CD14-positive monocyte (primary cell): ENCODE results near the gene CKS2. TPM values are rescaled to one million over a fixed set of nuclear protein-coding genes. Genes with fewer than 3 reads are reported as not detected.

Experiments
- DNase-seq, 3 donors: peaks; one replicate each; pipeline ENCODE4 v3.0.0-alpha.2; 2011 to 2022
- H2AFZ ChIP-seq: 2 replicates; pipeline ENCODE4 v1.6.0; 2012; ENCODE audit warnings: mild to moderate bottlenecking, low read depth, low read length, inconsistent platforms; ENCODE audit not compliant: insufficient read depth, poor library complexity, severe bottlenecking
- H3K27ac ChIP-seq, 2 donors: 1 replicate in 1 of 2; 2 replicates in 1 of 2; pipeline ENCODE4 v1.5.1; 2012 to 2013; ENCODE audit warnings: low read length in 2 of 2, control low read depth in 1 of 2, inconsistent platforms in 1 of 2, low read depth in 1 of 2, mild to moderate bottlenecking in 1 of 2
- H3K27me3 ChIP-seq, 2 donors: one replicate each; pipeline versions ENCODE4 v1.6.0 to v1.6.1; 2011 to 2013; ENCODE audit warnings: low read length in 2 of 2; ENCODE audit not compliant: control insufficient read depth in 2 of 2, insufficient read depth in 2 of 2
- H3K36me3 ChIP-seq, 2 donors: replicated peaks in 1 of 2; 1 replicate in 1 of 2; 2 replicates in 1 of 2; pipeline versions ENCODE4 v1.5.1 to v1.6.1; 2012 to 2013; ENCODE audit warnings: low read length in 2 of 2, control low read depth in 1 of 2, inconsistent platforms in 1 of 2, mild to moderate bottlenecking in 1 of 2; ENCODE audit not compliant: insufficient read depth in 2 of 2, control insufficient read depth in 1 of 2
- H3K4me1 ChIP-seq, 2 donors: 1 replicate in 1 of 2; 2 replicates in 1 of 2; pipeline versions ENCODE4 v1.5.1 to v1.6.1; 2012 to 2013; ENCODE audit warnings: low read length in 2 of 2, control low read depth in 1 of 2, inconsistent platforms in 1 of 2, mild to moderate bottlenecking in 1 of 2, moderate library complexity in 1 of 2; ENCODE audit not compliant: insufficient read depth in 2 of 2, control insufficient read depth in 1 of 2
- H3K4me2 ChIP-seq: replicated peaks from 2 replicates; pipeline ENCODE3; 2012; ENCODE audit warnings: low read length, moderate library complexity, mild to moderate bottlenecking; ENCODE audit not compliant: poor library complexity, severe bottlenecking; ENCODE audit errors: extremely low read depth
- H3K4me3 ChIP-seq, 3 experiments: fragments of 200-600 bp in 1 of 3; sonication (generic) in 1 of 3; replicated peaks in 1 of 3; 1 replicate in 2 of 3; 2 replicates in 1 of 3; pipeline ENCODE4 v1.5.1; 2011 to 2013; ENCODE audit warnings: low read length in 3 of 3, mild to moderate bottlenecking in 3 of 3, control low read depth in 2 of 3, low read depth in 2 of 3, inconsistent platforms in 1 of 3, moderate library complexity in 1 of 3
- H3K79me2 ChIP-seq: 2 replicates; pipeline ENCODE4 v1.6.0; 2012; ENCODE audit warnings: mild to moderate bottlenecking, control low read depth, inconsistent platforms, low read length, moderate library complexity; ENCODE audit not compliant: insufficient read depth
- H3K9ac ChIP-seq: 2 replicates; pipeline ENCODE4 v1.6.0; 2017; ENCODE audit warnings: low read length, mild to moderate bottlenecking; ENCODE audit not compliant: insufficient read depth, poor library complexity, severe bottlenecking
- H3K9me3 ChIP-seq, 2 donors: replicated peaks in 1 of 2; 1 replicate in 1 of 2; 2 replicates in 1 of 2; pipeline versions ENCODE4 v1.5.1 to v1.6.1; 2012 to 2013; ENCODE audit warnings: low read length in 2 of 2, control low read depth in 1 of 2; ENCODE audit not compliant: control insufficient read depth in 1 of 2, insufficient read depth in 1 of 2
- H4K20me1 ChIP-seq: 2 replicates; pipeline ENCODE4 v1.6.0; 2012; ENCODE audit warnings: mild to moderate bottlenecking, low read length, control low read depth, moderate library complexity; ENCODE audit not compliant: insufficient read depth
- H3K27ac Mint-ChIP-seq, 7 donors: one replicate each; pipeline ENCODE4 v1.8.0; 2020; ENCODE audit warnings: mild to moderate bottlenecking in 7 of 7, mixed read lengths in 7 of 7, moderate library complexity in 6 of 7, inconsistent platforms in 2 of 7
- H3K27me3 Mint-ChIP-seq, 3 donors: one replicate each; pipeline ENCODE4 v1.8.0; 2021 to 2022; ENCODE audit warnings: low read depth in 3 of 3, mild to moderate bottlenecking in 3 of 3, mixed read lengths in 3 of 3, moderate library complexity in 3 of 3, inconsistent platforms in 1 of 3
- H3K36me3 Mint-ChIP-seq, 2 donors: one replicate each; pipeline ENCODE4 v1.8.0; 2020; ENCODE audit warnings: mixed read lengths in 2 of 2, inconsistent platforms in 1 of 2, mild to moderate bottlenecking in 1 of 2
- H3K4me1 Mint-ChIP-seq: one replicate; pipeline ENCODE4 v1.8.0; 2020; ENCODE audit warnings: mild to moderate bottlenecking, mixed read lengths
- H3K4me3 Mint-ChIP-seq, 2 donors: one replicate each; pipeline ENCODE4 v1.8.0; 2020; ENCODE audit warnings: mild to moderate bottlenecking in 2 of 2, mixed read lengths in 2 of 2, moderate library complexity in 1 of 2
- H3K9me3 Mint-ChIP-seq, 7 donors: one replicate each; pipeline ENCODE4 v1.8.0; 2020 to 2022; ENCODE audit warnings: mixed read lengths in 7 of 7, mild to moderate bottlenecking in 6 of 7, moderate library complexity in 6 of 7, inconsistent platforms in 2 of 7
- WGBS: methylation state at CpG from one replicate; pipeline ENCODE4 v1.1.5; 2013; ENCODE audit warnings: missing lambda C conversion rate; ENCODE audit not compliant: insufficient coverage; 5-methylcytosine and 5-hydroxymethylcytosine counted together
- intact Hi-C, 2 donors: fragments of 100-400 bp; cut with micrococcal nuclease; formaldehyde crosslinking; loops; one replicate each; pipeline versions ENCODE4 v1.15.0 to v1.15.1; 2023
- polyA plus RNA-seq, 3 donors: library from polyadenylated mRNA; depleted of rRNA in 1 of 3; unstranded in 2 of 3; stranded (reverse) in 1 of 3; fragments of 300-500 nt in 2 of 3; fragments of >200 nt in 1 of 3; fragmentation: Illumina TruSeq in 2 of 3; gene quantifications; 1 replicate in 2 of 3; 2 replicates in 1 of 3; pipeline ENCODE4 v1.2.3, GENCODE V29; 2012 to 2021
- TF ChIP-seq, protein P1 (sequence below): fragments of 200-600 bp; IDR thresholded peaks from one replicate; pipeline ENCODE4 v1.8.0; 2022; ENCODE audit warnings: antibody characterized with exemption, mild to moderate bottlenecking

Gene CKS2
- polyA plus RNA-seq, 3 donors = 12.3 to 142 (median 14.5) TPM

DNA sequence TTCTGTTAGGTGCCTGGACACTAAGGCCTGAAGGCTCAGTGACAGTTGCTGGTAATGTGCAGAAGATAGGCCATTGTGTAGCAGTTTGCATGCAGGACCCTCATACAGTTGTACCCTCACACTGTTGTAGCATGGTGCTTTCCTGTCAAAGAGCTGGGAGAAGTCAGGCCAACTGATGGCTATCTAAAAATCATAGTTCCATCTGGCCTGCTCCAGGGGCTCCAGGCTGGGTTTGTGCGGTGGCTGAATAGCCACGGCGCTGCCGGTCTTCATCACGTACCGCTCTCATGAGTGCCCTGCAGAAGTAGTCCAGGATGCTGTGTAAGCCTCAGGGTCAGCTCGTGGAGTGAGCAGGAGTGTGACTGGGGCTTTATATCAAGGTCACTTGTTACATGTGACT lies 19.5 kb downstream of the CKS2 start:
- WGBS = 100% methylated on average over 7 of the region's 7 CpGs
- Histone ChIP-seq H3K79me2 (peaks cover under 1% of the 10 kb centered on the region), H3K27ac (no peak overlapping the region), H3K9me3 (no peaks in the 10 kb centered on the region), H3K9ac (no peak overlapping the region), H3K4me1 (no peaks in the 10 kb centered on the region), H2AFZ (no peak overlapping the region), H3K27me3 (no peaks in the 10 kb centered on the region), H3K36me3 (peaks cover 92 to 98% of the 10 kb centered on the region in 2 donors), H3K4me2 (no peak overlapping the region), H4K20me1 (peaks cover 11% of the 10 kb centered on the region), H3K4me3 (no peak overlapping the region)
- Mint-ChIP-seq H3K9me3 (no peaks in the 10 kb centered on the region), H3K4me1 (peaks cover 1% of the 10 kb centered on the region), H3K36me3 (peaks cover 84 to 96% of the 10 kb centered on the region in 2 donors), H3K27me3 (no peaks in the 10 kb centered on the region), H3K27ac (no peak overlapping the region), H3K4me3 (no peak overlapping the region)
- TF ChIP-seq, protein P1, sequence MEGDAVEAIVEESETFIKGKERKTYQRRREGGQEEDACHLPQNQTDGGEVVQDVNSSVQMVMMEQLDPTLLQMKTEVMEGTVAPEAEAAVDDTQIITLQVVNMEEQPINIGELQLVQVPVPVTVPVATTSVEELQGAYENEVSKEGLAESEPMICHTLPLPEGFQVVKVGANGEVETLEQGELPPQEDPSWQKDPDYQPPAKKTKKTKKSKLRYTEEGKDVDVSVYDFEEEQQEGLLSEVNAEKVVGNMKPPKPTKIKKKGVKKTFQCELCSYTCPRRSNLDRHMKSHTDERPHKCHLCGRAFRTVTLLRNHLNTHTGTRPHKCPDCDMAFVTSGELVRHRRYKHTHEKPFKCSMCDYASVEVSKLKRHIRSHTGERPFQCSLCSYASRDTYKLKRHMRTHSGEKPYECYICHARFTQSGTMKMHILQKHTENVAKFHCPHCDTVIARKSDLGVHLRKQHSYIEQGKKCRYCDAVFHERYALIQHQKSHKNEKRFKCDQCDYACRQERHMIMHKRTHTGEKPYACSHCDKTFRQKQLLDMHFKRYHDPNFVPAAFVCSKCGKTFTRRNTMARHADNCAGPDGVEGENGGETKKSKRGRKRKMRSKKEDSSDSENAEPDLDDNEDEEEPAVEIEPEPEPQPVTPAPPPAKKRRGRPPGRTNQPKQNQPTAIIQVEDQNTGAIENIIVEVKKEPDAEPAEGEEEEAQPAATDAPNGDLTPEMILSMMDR = no peak
- intact Hi-C loops = no loop called here
- no peak for DNase-seq

DNA sequence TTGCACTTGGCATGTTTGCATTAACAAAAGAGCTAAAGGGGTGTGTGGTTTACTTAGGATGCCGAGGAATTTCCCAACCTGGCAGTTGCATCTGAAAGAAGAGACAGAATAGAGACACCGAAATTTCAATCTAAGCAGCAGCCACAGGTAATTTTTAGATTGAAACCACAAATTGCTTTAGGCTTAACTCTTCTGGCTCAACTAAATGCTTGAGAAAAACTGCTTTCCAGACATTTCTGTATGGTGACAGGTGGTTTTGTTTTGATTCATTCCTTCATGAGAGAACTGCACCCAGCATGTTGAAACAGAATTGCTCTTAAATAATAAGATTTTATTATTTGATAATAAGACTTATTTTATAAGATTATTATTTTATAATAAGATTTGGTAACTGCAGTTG lies 28.8 kb downstream of the CKS2 start:
- no peak overlapping the region for H3K27ac Mint-ChIP-seq
- no peak overlapping the region for H3K4me3 Mint-ChIP-seq
- Histone ChIP-seq H4K20me1 (no peaks in the 10 kb centered on the region), H3K27me3 (no peaks in the 10 kb centered on the region), H3K9ac (no peak overlapping the region), H3K27ac (no peak overlapping the region), H3K9me3 (no peaks in the 10 kb centered on the region), H2AFZ (no peak overlapping the region), H3K36me3 (peaks cover 83 to 100% of the 10 kb centered on the region in 2 donors), H3K4me2 (no peak overlapping the region), H3K79me2 (no peaks in the 10 kb centered on the region), H3K4me1 (no peaks in the 10 kb centered on the region), H3K4me3 (no peak overlapping the region)
- WGBS = 100% methylated on average over 1 of the region's 2 CpGs
- no peaks in the 10 kb centered on the region for H3K4me1 Mint-ChIP-seq
- DNase-seq = no peak
- H3K36me3 Mint-ChIP-seq = peaks cover 91 to 97% of the 10 kb centered on the region in 2 donors
- intact Hi-C loops = no loop called here
- TF ChIP-seq, protein P1 = no peak
- peaks cover 0 to 2% (median 0%) of the 10 kb centered on the region in 7 donors for H3K9me3 Mint-ChIP-seq
- H3K27me3 Mint-ChIP-seq = no peaks in the 10 kb centered on the region
